PC-3 (cell line): ENCODE results near the gene HOXD4. TPM values are rescaled to one million over a fixed set of nuclear protein-coding genes. Genes with fewer than 3 reads are reported as not detected.
A peak's percentile ranks its signal among the peaks of the same experiment; 100 is the strongest.

ENCODE experiments used
- ATAC-seq: fragments of 200-7000 bp; cut with Tn5 transposase; 2 replicates; pipeline ENCODE4 v1.9.1; 2020; ENCODE audit warnings: mild to moderate bottlenecking, moderate library complexity
- BruUV-seq: library from RNA; stranded (reverse); fragments of 400-500 nt; replicated peaks from 2 replicates; lab custom pipeline; 2021; lab: Mats Ljungman, UMichigan
- CTCF ChIA-PET: fragments of 300-600 bp; sonication (Branson Sonifier 250); formaldehyde crosslinking; loops from one replicate; lab custom pipeline; 2022; ENCODE audit warnings: antibody characterized with exemption; lab: Charles Lee
- POLR2A ChIA-PET: fragments of 300-600 bp; sonication (Branson Sonifier 250); formaldehyde crosslinking; loops from one replicate; lab custom pipeline; 2022; ENCODE audit warnings: antibody characterized with exemption; ENCODE audit not compliant: unreplicated experiment; lab: Charles Lee
- DNase-seq: peaks from one replicate; pipeline ENCODE4 v3.0.0-alpha.2; 2015
- H2AFZ ChIP-seq: fragments of 300-600 bp; sonication (generic); 2 replicates; pipeline ENCODE4 v1.6.0; 2016; ENCODE audit warnings: antibody characterized with exemption, low read length
- H3F3A ChIP-seq: fragments of 300-600 bp; sonication (generic); one replicate; pipeline ENCODE4 v1.6.0; 2017; ENCODE audit warnings: antibody characterized with exemption, low read length, control low read depth, mild to moderate bottlenecking; ENCODE audit not compliant: unreplicated experiment
- H3K27ac ChIP-seq: fragments of 300-600 bp; sonication (generic); 2 replicates; pipeline ENCODE4 v1.5.1; 2016; ENCODE audit warnings: mild to moderate bottlenecking, low read length
- H3K27me3 ChIP-seq: fragments of 300-600 bp; sonication (generic); 2 replicates; pipeline ENCODE4 v1.6.1; 2016; ENCODE audit warnings: low read length, mixed read lengths
- H3K36me3 ChIP-seq: fragments of 300-600 bp; sonication (generic); 2 replicates; pipeline ENCODE4 v1.6.1; 2016; ENCODE audit warnings: low read depth, mixed run types, low read length, mixed read lengths
- H3K4me1 ChIP-seq: fragments of 300-600 bp; sonication (generic); 2 replicates; pipeline ENCODE4 v1.5.1; 2016; ENCODE audit warnings: low read length; ENCODE audit not compliant: insufficient read depth
- H3K4me2 ChIP-seq: fragments of 300-600 bp; sonication (generic); 2 replicates; pipeline ENCODE4 v1.6.0; 2016; ENCODE audit warnings: low read length
- H3K4me3 ChIP-seq: fragments of 300-600 bp; sonication (generic); 2 replicates; pipeline ENCODE4 v1.5.1; 2016; ENCODE audit warnings: mild to moderate bottlenecking, low read length, mixed read lengths
- H3K79me2 ChIP-seq: fragments of 300-600 bp; sonication (generic); 2 replicates; pipeline ENCODE4 v1.6.1; 2017; ENCODE audit warnings: low read length, mixed read lengths
- H3K9ac ChIP-seq: fragments of 300-600 bp; sonication (generic); 2 replicates; pipeline ENCODE4 v1.6.0; 2016; ENCODE audit warnings: mild to moderate bottlenecking, low read length
- H3K9me2 ChIP-seq: fragments of 300-600 bp; sonication (generic); replicated peaks from 2 replicates; pipeline ENCODE4 v1.6.1; 2016; ENCODE audit warnings: mixed run types, low read length, mixed read lengths
- H3K9me3 ChIP-seq: fragments of 300-600 bp; sonication (generic); 2 replicates; pipeline ENCODE4 v1.6.1; 2016; ENCODE audit warnings: low read length, mixed read lengths
- H4K20me1 ChIP-seq: fragments of 300-600 bp; sonication (generic); 2 replicates; pipeline ENCODE4 v1.6.1; 2016; ENCODE audit warnings: low read length, mixed read lengths
- CTCF ChIP-seq: fragments of 300-600 bp; sonication (generic); conservative IDR thresholded peaks from 2 replicates; pipeline ENCODE4 v1.5.1; 2017; ENCODE audit warnings: antibody characterized with exemption, low read depth, mild to moderate bottlenecking, low read length
- EZH2 ChIP-seq: fragments of 300-600 bp; sonication (generic); IDR thresholded peaks from one replicate; pipeline ENCODE4 v1.6.1; 2017; ENCODE audit warnings: antibody characterized with exemption, mild to moderate bottlenecking, low read length; ENCODE audit not compliant: unreplicated experiment
- EZH2phosphoT487 ChIP-seq: fragments of 300-600 bp; sonication (generic); IDR thresholded peaks from 2 replicates; pipeline ENCODE4 v1.6.1; 2018; ENCODE audit warnings: mild to moderate bottlenecking, antibody characterized with exemption, low read length, borderline replicate concordance
- intact Hi-C: fragments of 100-400 bp; cut with micrococcal nuclease; formaldehyde crosslinking; loops from 2 replicates; pipeline ENCODE4 v1.9.0; 2023
- total RNA-seq: library from RNA; depleted of rRNA; stranded (reverse); fragments of >200 nt; gene quantifications from 2 replicates; pipeline ENCODE4 v1.2.3, GENCODE V29; 2014

HOXD4 gene
- total RNA-seq, 1 experiment from 2014 or later: 0.29 TPM

DNA sequence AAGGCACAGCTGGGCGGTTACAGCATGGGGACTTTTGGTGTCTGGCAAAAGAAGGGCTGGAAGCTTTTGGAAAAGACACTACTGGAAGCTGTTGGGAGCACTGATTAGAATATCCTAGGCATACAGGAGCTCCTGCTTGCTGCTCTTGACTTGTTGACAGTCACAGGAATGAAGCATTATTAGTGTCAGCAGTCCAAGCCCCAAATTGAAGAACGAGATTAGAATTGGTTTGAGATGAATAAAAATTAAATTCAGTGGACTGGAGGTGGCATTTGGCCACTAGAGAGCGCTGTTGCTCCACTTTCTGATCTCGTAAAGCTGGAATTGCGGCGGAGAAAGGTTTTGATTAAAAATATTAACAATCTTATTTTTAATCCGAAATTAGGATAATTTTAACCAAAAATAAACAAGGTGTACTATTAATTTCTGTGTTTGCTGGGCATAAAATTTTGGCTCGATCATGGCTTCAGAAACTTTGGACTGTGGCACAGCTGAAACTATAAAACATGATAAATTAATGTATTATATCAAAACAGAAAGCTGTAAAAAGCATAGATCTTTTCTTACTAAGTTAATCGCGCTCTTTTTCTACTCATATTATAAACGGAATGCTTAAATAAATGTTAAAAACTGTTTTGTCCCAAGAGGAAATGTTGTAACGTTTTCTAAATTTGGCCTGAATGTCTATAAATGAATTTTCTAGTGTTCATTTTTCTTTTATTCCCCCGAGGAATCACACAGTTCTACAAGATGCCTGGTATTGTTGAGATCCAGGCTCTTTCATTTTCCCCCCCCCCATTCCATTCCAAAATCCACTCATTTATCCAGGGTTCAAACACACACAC, 24.2 kb upstream of the HOXD4 start:
- Histone ChIP-seq H3K9ac (no peak overlapping the region), H3K27me3 (no peaks in the 10 kb centered on the region), H3K4me1 (peaks cover 10% of the 10 kb centered on the region), H4K20me1 (no peaks in the 10 kb centered on the region), H3F3A (no peaks in the 10 kb centered on the region), H3K4me2 (peak overlapping the region; percentile 84), H3K79me2 (no peaks in the 10 kb centered on the region), H3K27ac (no peak overlapping the region), H3K9me2 (no peaks in the 10 kb centered on the region), H2AFZ (peak overlapping the region; percentile 71), H3K4me3 (peak overlapping the region; percentile 62), H3K9me3 (no peaks in the 10 kb centered on the region), H3K36me3 (no peaks in the 10 kb centered on the region; the same call in 1 of the 2 replicates)
- intact Hi-C loops: loop anchor here (1.0 to 2.0 kb wide), 4 partner anchors 512 to 1020 kb away; no protein-coding TSS in a partner anchor
- CTCF ChIA-PET: interaction anchor here (0.6 to 2.4 kb wide), 13 partner anchors 190 to 1030 kb away, joined by 3 to 26 read pairs (median 6); no protein-coding TSS in a partner anchor
- DNase-seq (peak; percentile 78), ATAC-seq (0 out of 2 replicates have a peak, but pooled peaks have one; percentile 14)
- POLR2A ChIA-PET: no interaction called here
- BruUV-seq: no TSS peak
- TF ChIP-seq CTCF (peak; percentile 93), EZH2 (no peak)

GRCh38 chr2:176127774-176128072, 23.6 kb upstream of the HOXD4 start:
- ATAC-seq (no peak), DNase-seq (no peak)
- ChIA-PET CTCF (interaction anchor here (0.6 to 2.4 kb wide), 9 partner anchors 318 to 1021 kb away, joined by 3 to 26 read pairs (median 8); no protein-coding TSS in a partner anchor), POLR2A (no interaction called here)
- BruUV-seq: no TSS peak
- Histone ChIP-seq H3F3A (no peaks in the 10 kb centered on the region), H3K79me2 (no peaks in the 10 kb centered on the region), H3K27me3 (no peaks in the 10 kb centered on the region), H4K20me1 (no peaks in the 10 kb centered on the region), H2AFZ (peak overlapping the region; percentile 71), H3K4me2 (peak overlapping the region; percentile 84), H3K9ac (no peak overlapping the region), H3K27ac (no peak overlapping the region), H3K36me3 (no peaks in the 10 kb centered on the region; the same call in 1 of the 2 replicates), H3K9me3 (no peaks in the 10 kb centered on the region), H3K4me1 (peaks cover 10% of the 10 kb centered on the region), H3K9me2 (no peaks in the 10 kb centered on the region), H3K4me3 (peak overlapping the region; percentile 62; the same call in 1 of the 2 replicates)
- TF ChIP-seq EZH2 (no peak), EZH2phosphoT487 (no peak), CTCF (no peak)
- intact Hi-C loops: loop anchor here (1.0 to 2.0 kb wide), 4 partner anchors 511 to 1020 kb away; no protein-coding TSS in a partner anchor
